K562 treated with DMSO at 1 percent for 24 hours (cell line): ENCODE data around the gene RAMP2. TPM values are rescaled to one million over a fixed set of nuclear protein-coding genes. Genes with fewer than 3 reads are reported as not detected.

ENCODE experiments used
- total RNA-seq: library from RNA; unstranded; fragments of 300-600 nt; gene quantifications from 2 replicates; pipeline ENCODE4 v1.2.3, GENCODE V29; 2022; ENCODE audit warnings: low read depth; ENCODE audit not compliant: insufficient read depth

RAMP2 gene, protein sequence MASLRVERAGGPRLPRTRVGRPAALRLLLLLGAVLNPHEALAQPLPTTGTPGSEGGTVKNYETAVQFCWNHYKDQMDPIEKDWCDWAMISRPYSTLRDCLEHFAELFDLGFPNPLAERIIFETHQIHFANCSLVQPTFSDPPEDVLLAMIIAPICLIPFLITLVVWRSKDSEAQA
- total RNA-seq, result not detected in 2 replicates

DNA sequence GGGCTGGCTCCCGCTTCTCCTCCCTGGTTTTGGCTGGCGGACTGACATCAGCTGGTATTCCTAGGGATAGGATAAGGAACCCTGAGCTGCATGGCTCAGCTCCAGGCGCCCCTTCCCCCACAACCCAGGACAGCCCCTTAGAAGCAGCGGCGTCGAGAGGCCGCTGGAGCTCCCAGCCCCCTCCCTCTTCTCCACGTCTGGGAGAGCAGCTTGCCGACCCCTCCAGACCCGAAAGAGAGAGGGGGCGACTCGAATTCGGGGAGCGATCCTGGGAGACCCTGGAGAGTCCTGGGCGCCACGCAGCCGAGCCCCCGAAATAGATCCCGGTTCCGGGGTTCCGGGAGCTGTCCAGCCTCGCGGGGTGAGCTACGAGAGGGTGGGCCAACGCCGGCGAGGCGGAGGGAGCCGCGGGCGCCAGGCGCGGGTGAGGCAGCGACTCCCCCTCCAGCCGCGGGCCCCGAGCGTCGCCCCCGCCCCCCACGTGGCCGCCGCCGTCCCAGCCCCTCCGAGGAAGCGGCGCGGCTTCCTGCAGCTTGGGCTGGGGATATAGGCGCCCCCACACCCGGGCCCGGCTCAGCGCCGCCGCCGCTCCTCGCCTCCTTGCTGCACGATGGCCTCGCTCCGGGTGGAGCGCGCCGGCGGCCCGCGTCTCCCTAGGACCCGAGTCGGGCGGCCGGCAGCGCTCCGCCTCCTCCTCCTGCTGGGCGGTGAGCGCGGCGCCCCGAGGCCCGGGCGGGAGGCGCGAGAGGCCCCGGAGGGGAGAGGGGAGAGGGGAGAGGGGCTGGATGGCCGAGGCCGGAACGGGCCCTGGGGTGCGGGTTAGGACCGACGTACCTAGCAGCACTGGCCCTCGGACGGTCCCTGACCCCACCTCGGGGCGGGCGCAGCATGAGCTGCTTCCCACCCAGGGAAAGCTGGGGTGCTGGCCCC is at the start of gene RAMP2:
Gene RAMP2 (plus strand): TSS at position 576 of the 930 bp plus-strand sequence. CDS start 35 bp downstream, at position 611.

GRCh38 chr17:42744806-42745617 is 16.0 kb upstream of the RAMP2 start, which contains the start of gene EZH1:
EZH1 (minus strand) TSS chr17:42745040; CDS start chr17:42728941, 16,099 bp downstream.

GRCh38 chr17:42773290-42774035 is 12.4 kb downstream of the RAMP2 start, which contains the start of gene VPS25:
VPS25 (plus strand) TSS chr17:42773449; CDS start chr17:42773476, 27 bp downstream.

DNA sequence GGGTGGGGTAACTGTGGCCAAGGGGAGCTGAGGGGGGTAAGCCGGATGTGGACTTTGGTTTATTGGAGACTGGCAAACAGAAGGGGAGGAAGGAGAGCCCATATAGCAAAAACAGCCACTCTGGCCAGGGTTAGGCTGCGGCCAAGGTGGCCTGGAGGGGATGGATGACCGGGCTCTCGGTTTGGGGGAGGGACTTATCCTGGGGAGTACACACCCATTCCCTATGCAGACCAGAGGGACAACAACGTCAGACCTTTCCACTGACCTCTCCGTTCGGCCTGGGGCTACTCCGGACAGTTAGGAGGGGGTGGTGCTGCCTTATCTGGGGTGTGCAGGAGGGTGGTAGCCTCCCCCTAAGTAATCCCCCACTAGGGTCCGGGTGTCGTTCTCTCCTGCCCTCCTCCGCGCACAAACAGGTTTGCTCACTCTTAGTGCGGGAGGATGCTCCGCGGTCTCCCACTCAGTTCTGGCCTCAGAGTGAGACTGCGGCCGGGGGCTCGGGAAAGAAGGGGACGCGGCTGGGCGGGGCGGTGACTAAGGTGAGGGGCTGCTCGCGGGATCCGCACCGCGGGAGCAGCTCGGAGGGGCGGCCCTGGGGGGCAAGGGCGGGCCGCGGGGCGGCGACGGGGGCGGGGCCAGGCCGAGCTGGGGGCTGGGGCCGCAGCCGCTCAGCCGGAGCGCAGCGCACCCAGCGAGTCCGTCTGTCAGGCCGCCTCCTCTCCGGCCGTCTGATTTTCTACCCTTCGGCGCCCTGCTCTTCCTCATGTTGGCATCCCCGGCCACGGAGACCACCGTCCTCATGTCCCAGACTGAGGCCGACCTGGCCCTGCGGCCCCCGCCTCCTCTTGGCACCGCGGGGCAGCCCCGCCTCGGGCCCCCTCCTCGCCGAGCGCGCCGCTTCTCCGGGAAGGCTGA is 19.2 kb downstream of the RAMP2 start, which contains the start of gene WNK4:
Gene WNK4 (plus strand): TSS at position 675 of the 915 bp plus-strand sequence. CDS start 89 bp downstream, at position 764.

GRCh38 chr17:42798383-42799380 is 37.7 kb downstream of the RAMP2 start, which contains the start of the genes CNTD1 and COA3:
CNTD1 (plus strand) TSS chr17:42798861; CDS start chr17:42799068, 207 bp downstream.
COA3 (minus strand) TSS chr17:42798704; CDS start chr17:42798681, 23 bp downstream.

Other genes starting within 250 kb of the RAMP2 start
- 23.6 and 24.1 TPM in 2 replicates for gene NAGLU, start 225.0 kb upstream of the RAMP2 start, total RNA-seq
- gene HSD17B1, start 208.3 kb upstream of the RAMP2 start, total RNA-seq, result 7.3 and 15.9 TPM in 2 replicates
- gene COASY, start 199.1 kb upstream of the RAMP2 start, total RNA-seq, result 129 and 133 TPM in 2 replicates
- 40.3 and 43.2 TPM in 2 replicates for gene MLX, start 194.1 kb upstream of the RAMP2 start, total RNA-seq
- gene PSMC3IP, start 183.5 kb upstream of the RAMP2 start, total RNA-seq, result 45.6 and 52.2 TPM in 2 replicates
- gene RETREG3, start 151.9 kb upstream of the RAMP2 start, total RNA-seq, result 25.5 and 26.8 TPM in 2 replicates
- 193 and 202 TPM in 2 replicates for gene TUBG1, start 151.5 kb upstream of the RAMP2 start, total RNA-seq
- gene TUBG2, start 101.9 kb upstream of the RAMP2 start, total RNA-seq, result not detected in 2 replicates
- gene PLEKHH3, start 84.2 kb upstream of the RAMP2 start, total RNA-seq, result 60.2 and 68.6 TPM in 2 replicates
- 14.6 and 19.4 TPM in 2 replicates for gene CCR10, start 79.4 kb upstream of the RAMP2 start, total RNA-seq
- gene CNTNAP1, start 78.7 kb upstream of the RAMP2 start, total RNA-seq, result 3.1 TPM in 2 replicates
- gene EZH1, start 16.2 kb upstream of the RAMP2 start, total RNA-seq, result 16.8 and 17.2 TPM in 2 replicates
- 155 and 161 TPM in 2 replicates for gene VPS25, start 12.2 kb downstream of the RAMP2 start, total RNA-seq
- 6.2 and 6.8 TPM in 2 replicates for gene WNK4, start 19.4 kb downstream of the RAMP2 start, total RNA-seq
- gene COA3, start 37.5 kb downstream of the RAMP2 start, total RNA-seq, result 66.2 and 80.9 TPM in 2 replicates
- 0.37 and 0.80 TPM in 2 replicates for gene CNTD1, start 37.6 kb downstream of the RAMP2 start, total RNA-seq
- 39.2 and 41.3 TPM in 2 replicates for gene BECN1, start 63.1 kb downstream of the RAMP2 start, total RNA-seq
- 115 and 117 TPM in 2 replicates for gene PSME3, start 72.2 kb downstream of the RAMP2 start, total RNA-seq
- gene AOC2, start 83.4 kb downstream of the RAMP2 start, total RNA-seq, result 2.2 and 2.9 TPM in 2 replicates
- 1.7 and 2.0 TPM in 2 replicates for gene AOC3, start 90.0 kb downstream of the RAMP2 start, total RNA-seq
- not detected in 2 replicates for gene G6PC1, start 139.6 kb downstream of the RAMP2 start, total RNA-seq
- gene AARSD1, start 203.2 kb downstream of the RAMP2 start, total RNA-seq, result 23.9 and 24.7 TPM in 2 replicates
- gene PTGES3L, start 218.9 kb downstream of the RAMP2 start, total RNA-seq, result 0.73 and 1.0 TPM in 2 replicates
- gene RUNDC1, start 219.3 kb downstream of the RAMP2 start, total RNA-seq, result 17.0 and 19.9 TPM in 2 replicates
- gene RPL27, start 237.2 kb downstream of the RAMP2 start, total RNA-seq, result 4,273 and 4,634 TPM in 2 replicates
- gene IFI35, start 245.6 kb downstream of the RAMP2 start, total RNA-seq, result 75.5 and 79.6 TPM in 2 replicates